Posterior cingulate gyrus (tissue), 11 donors: ENCODE measurements around the gene BUB3.

Experiments used
- DNase-seq, 10 donors: peaks; one replicate each; pipeline versions ENCODE4 v3.0.0 to v3.0.0-alpha.2; 2020 to 2021; ENCODE audit warnings: mixed read lengths in 3 of 10
- intact Hi-C: fragments of 100-400 bp; cut with DNase I; formaldehyde crosslinking; loops from one replicate; pipeline ENCODE4 v1.15.1; 2023

Gene BUB3

DNA sequence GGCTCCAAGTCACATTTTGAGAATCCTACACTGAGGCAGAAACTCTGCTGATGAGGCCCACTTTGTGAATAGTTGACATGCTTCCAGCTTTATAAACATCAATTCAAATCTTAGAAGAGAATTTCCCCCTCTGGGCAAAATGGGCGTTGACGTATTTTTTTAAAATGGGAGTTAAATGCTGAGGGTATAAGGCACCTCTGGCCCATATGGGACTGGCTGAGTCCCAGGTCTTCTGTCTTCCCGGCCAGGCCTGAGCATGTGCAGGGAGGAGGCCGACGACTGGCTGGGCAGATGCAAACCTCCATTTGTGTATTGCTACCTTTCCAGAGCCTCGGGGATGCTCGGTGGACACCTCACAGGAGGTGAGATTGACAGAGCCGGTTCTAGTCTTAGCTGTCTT is 37.7 kb downstream of the BUB3 start:
- intact Hi-C loops = no loop called here
- no peak for DNase-seq

DNA sequence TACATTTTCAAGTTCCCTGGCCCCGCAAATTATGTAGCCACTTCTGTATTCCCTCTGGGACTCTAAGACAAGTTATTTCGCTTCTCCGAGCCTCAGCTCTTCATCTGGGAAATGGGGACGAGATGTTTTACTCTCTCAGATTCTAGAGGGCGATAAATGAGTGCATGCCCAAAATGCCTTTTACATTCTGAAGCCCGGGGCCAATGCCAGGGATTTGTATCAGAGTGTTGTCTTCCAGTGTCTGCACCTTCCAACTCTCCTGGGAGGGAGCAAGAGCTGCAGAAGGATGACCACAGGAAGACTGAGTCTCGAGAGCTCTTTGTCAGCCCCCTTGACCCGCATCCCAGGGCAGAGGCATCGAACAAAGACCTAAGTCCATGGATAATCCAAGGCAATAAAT is 39.9 kb downstream of the BUB3 start:
- intact Hi-C loops = no loop called here
- no peak for DNase-seq

DNA sequence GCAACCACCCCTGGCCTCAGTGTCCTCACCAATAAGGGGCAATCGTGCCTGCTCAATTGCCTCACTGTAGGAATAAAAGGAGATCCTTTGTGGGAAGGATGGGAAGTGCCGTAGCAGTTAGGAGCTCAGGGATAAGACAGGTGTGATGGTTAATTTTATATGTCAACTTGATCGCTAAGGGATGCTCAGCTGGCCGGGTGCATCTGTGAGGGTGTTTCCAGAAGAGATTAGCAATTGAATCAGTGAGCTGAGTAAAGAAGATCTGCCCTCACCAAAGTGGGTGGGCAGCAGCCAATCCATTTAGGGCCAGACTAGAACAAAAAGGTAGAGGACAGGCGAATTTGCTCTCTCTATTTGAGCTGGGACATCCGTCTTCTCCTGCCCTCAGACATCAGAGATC is 46.3 kb downstream of the BUB3 start:
- intact Hi-C loops = no loop called here
- DNase-seq = no peak

DNA sequence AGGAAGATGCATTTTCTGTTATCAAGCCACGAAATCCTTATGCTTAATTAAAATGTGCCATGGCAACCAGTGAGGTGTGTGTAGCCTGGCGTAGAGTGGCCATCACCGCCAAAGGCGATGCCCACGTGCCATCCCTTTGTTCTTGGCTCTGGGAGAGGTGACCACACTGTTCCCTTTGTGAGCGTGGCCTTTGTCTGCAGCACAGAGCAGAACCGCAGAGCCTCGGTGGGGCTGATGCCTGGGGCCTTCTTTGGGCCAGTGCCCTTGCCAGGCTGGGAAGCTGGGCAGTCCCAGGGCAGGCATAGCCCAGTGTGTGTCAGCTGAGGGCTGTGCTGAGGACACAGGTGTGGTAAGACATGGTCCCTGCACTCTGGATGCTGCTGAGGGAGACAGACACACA is 48.3 kb downstream of the BUB3 start:
- intact Hi-C loops = no loop called here
- DNase-seq = no peak

DNA sequence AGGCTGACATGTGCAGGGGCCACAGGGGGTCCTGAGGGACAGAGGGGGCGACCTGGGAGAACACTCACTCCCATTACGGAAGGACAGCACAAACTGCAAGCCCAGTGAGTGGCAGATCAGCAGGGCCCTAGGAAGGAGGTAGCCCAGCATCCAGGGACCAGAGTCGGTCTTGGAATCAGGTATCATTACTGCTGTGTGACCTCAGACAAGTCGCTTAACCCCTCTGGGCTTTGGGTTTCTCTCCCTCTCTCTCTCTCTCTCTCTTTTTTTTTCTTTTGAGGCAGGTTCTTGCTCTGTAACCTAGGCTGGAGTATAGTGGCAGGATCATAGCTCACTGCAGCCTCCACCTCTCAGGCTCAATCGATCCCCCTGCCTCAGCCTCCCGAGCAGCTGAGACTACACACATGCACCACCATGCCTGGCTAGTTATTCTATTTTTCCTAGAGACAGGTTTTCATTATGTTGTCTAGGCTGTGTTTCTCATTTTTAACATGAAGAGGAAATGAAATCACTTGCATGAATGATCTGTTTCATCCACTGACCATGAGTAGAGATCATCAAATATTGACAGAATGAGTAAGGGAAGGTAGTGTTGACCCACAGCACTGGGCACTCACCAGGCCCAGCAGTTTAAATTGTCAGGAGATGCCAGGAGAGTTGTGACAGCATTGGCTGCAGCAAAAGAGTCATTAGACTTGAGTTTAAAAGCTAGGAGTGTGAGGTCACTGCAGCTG is 49.4 kb downstream of the BUB3 start:
- no peak for DNase-seq
- intact Hi-C loops = no loop called here

DNA sequence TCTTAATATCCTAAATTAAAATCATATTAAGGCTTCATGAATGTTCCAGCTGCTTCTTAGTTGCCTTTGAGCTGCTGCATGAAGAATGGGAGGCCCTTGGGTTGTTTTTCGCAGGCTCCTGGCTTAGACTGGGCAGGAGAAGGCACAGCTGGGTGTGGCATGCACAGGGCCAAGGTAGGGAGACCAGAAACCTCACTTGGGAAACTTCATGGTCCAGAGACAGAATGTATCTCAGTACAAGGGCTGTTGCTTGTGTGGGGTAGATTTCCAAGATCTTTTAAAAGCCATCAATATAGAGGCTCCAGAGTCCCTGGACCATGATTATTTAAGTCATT is 49.9 kb downstream of the BUB3 start:
- intact Hi-C loops = no loop called here
- DNase-seq = no peak

DNA sequence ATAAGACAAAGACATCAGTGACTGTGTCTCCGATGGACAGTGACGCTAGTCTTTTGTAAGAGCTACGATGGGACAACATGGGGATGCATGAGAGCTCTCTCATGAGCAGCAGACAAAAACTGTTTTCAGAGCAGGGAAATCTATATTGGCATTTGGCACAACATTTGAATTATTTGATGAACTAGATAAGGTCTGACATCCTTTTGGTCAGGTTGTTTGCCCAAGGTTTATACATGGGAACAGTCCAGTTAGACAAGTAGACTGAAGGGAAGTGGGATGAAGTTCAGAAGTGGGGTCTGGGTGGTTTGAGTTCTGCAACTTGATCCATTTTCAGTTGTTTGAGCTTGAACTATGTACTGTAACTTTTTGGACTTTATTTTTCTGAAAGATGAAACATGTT is 50.8 kb downstream of the BUB3 start:
- no peak for DNase-seq
- intact Hi-C loops = no loop called here

DNA sequence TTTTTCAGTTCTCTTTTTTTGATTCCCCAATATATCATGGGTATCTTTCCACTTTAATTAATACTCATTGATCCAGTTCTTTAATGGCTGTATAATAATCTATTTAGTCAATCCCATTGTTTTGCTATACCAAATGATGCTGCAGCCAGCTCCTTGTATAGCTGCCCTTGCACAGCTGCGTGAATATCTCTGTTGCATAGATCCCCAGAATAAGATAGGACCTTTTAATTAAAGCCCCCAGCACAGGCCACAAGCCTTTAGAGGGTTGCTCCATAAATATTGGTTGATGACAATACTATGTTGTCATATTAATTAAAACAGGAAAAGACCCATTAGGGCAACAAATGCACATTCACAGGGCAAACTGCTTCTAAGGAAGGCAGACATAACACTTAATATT is 57.9 kb downstream of the BUB3 start:
- intact Hi-C loops = no loop called here
- no peak for DNase-seq

DNA sequence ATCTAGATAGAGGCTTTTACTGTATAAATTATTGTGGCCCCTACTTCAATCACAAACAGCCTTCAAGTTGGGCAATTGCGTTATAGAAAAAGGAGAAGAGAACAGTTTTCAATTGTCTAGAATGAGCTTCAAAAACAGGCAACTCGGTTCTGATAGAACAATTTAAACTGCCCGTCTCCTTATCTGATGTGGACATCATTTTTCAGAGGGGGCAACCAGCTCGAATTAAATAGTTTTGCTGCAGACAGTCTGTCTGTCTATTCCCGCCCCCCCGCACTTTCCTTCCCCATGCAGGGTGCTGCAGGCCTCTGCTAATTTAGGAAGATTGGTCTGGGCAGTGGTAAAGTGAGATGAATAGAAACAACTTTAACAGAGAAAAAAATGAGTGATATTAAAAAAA is 58.4 kb downstream of the BUB3 start:
- intact Hi-C loops = no loop called here
- no peak for DNase-seq

DNA sequence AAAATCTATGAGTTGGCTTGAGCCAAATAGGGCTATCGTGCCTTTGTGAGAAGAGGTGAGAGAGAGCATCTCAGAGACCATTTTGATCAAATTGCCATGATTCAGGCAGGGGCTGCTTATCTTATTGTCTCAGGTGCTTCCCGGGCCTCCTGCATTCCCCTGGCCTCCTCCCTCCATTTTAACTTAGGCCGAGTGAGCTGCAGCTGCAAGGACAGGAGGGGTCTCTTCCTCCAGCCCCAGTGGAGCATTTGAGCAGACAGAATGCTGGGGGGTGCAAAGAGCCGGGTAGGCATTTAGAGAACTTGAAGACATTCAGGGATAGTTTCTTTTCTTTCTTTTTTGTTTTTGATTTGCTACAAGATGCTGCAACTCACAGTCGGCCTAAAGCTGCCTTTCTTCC is 59.0 kb downstream of the BUB3 start:
- DNase-seq = no peak
- intact Hi-C loops = no loop called here
